DND-41 (cell line): ENCODE results near the gene PTPRJ.

ENCODE experiments used
- CTCF ChIP-seq: IDR thresholded peaks from 2 replicates; pipeline ENCODE4 v1.5.1; 2012; ENCODE audit warnings: borderline replicate concordance, low read length, moderate library complexity, mild to moderate bottlenecking; ENCODE audit not compliant: poor library complexity, severe bottlenecking; ENCODE audit errors: extremely low read depth
- EZH2 ChIP-seq: IDR thresholded peaks from 3 replicates; pipeline ENCODE4 v1.6.1; 2012; ENCODE audit warnings: borderline replicate concordance, low read depth, mild to moderate bottlenecking, moderate library complexity, low read length, inconsistent platforms; ENCODE audit not compliant: severe bottlenecking

- TF ChIP-seq CTCF = no peak
- no peak for TF ChIP-seq EZH2
Observed at GRCh38 chr11:47976931-47977330, 3.4 kb upstream of the PTPRJ start.
